Subcutaneous adipose tissue (tissue), 4 donors: ENCODE results near the gene HOXA13. TPM values are rescaled to one million over a fixed set of nuclear protein-coding genes. Genes with fewer than 3 reads are reported as not detected.

Source experiments
- total RNA-seq, 4 donors: library from RNA; depleted of rRNA; stranded (reverse); fragments of >200 nt; gene quantifications; one replicate each; pipeline ENCODE4 v1.1.0, GENCODE V29; 2016
- TF ChIP-seq, protein P1 (sequence below): fragments of 450-650 bp; IDR thresholded peaks from one replicate; pipeline ENCODE4 v1.5.1; 2016; ENCODE audit warnings: low read depth, mild to moderate bottlenecking, control low read depth, antibody characterized with exemption, moderate library complexity

Gene HOXA13
- total RNA-seq, 4 donors from 2014 or later, result 0.44 to 0.68 (median 0.65) TPM; not detected in 1

DNA sequence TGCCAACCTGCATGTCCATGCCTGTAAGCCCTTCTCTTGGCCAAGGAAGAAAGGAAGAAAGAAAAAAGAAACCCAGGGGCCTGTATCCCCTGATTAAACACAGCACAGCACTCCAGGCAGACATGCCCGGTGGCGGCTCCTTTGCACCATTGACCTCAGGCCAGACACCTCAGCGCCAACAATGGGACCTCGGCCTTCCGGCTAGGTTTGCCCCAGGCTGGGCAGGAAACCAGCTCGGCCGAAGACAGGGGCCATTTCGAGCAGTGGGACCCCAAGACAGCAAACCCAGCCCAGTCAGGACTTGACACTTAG is 28.6 kb downstream of the HOXA13 start:
- TF ChIP-seq, protein P1, sequence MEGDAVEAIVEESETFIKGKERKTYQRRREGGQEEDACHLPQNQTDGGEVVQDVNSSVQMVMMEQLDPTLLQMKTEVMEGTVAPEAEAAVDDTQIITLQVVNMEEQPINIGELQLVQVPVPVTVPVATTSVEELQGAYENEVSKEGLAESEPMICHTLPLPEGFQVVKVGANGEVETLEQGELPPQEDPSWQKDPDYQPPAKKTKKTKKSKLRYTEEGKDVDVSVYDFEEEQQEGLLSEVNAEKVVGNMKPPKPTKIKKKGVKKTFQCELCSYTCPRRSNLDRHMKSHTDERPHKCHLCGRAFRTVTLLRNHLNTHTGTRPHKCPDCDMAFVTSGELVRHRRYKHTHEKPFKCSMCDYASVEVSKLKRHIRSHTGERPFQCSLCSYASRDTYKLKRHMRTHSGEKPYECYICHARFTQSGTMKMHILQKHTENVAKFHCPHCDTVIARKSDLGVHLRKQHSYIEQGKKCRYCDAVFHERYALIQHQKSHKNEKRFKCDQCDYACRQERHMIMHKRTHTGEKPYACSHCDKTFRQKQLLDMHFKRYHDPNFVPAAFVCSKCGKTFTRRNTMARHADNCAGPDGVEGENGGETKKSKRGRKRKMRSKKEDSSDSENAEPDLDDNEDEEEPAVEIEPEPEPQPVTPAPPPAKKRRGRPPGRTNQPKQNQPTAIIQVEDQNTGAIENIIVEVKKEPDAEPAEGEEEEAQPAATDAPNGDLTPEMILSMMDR, result no peak

DNA sequence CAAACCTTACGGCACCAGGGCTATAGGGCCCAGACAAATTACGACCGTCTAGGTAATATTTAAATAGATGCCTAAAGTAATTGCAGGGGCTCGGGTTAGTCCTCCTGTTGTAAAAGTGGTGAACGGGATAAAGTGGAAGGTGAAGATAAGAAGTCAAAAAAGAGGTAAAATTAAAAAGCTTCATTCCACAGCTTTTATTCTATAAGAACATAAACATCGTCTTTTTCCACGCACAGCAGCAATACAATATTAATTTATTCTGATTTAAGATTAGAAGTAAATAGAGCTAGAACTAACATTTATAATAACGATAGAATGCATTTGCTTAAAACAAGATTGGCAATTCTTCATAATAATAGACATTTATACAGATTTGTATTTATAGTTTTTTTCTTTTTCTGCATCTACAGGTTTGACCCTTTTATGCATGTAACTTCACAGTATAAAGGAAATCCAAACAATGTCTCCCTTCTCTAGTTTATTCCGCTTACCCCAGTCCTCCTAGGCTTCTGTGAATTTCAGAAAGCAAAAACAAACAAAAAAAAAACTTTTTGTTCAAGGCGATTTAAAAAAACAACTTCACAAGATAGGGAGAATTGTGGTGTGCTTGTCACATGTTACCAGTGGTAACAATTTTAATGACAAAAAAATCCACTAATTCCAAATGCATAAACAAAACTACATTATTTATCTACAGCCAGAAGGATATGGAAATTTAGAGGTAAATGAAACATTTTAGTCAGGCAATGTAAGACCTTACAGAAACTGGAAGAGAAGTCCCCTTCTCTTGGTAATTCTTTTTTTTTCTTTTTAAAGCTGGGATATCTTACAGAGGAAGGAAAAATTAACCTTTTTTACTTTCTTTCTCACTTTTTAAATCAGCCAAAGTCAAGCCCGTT is 29.2 kb downstream of the HOXA13 start:
- TF ChIP-seq, protein P1, result no peak

DNA sequence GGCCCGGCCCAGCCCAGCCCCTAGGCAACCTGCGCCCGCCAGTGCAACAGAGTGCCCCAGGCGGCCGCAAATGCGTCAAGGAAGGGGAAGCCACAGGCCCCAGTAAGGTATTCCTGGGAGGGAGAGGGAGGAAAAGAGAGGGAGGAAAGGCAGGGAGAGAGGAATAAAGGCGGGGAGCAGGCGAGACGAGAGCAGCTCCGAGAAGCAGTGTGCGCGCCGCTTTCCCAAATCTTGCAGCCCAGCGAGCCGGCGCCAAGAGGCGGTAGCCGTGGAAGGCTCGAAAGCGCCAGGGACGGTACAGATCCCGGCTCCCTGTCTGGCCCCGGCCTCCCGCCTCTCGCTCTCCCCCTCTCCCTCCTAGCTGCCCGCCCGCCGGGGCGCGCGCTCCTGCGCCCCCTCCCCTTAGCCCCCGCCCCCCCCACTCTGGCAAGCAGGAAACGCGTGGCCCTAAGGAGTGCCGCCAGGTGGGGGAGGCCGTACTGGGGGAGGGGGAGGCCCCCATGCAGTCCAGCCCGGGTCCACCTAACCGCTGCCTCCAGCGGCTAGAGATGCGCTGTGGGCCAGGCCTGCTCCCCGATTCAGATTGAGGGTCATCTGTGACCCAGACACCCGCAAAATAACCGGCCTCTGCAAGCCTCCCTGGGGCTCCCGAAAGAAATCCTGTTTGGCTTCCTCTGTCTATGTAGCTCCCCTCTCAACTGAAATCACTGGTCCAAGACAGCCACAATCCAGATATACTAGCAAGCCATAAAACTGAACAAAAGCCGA is 30.0 kb downstream of the HOXA13 start:
- TF ChIP-seq, protein P1, result no peak

DNA sequence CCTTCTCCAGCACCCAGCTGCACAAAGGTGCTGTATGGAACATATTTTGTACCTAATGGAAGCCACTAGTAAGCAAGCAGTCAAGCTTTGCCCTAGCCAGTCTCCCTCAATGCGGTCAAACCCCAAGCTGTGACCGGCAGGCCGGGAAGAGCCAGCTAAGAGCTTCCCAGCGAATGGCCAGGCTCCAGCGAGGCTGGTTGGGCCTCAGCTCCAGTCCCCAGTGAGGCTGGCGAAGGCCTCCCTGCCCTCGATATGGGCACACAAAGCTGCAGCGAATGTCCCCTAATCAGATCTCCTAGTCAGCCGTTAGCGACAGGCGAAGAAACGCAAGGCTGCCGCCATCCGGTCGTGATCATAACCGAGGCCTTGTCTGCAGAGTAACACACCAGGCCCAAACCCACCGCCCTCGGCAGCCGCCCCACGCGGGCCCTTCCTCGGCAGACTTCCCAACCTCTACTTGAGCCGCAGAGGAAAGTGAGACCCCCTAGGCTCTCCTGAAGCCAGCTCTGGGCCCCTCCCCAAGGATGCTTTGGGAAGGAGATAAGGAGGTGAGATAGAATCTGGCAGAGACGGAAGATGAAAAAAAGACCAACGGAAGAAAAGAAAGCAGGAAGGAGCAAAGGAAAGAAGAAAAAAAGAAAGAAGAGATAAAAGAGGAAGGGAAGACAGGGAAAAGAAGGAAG is 31.5 kb downstream of the HOXA13 start:
- TF ChIP-seq, protein P1, result no peak

DNA sequence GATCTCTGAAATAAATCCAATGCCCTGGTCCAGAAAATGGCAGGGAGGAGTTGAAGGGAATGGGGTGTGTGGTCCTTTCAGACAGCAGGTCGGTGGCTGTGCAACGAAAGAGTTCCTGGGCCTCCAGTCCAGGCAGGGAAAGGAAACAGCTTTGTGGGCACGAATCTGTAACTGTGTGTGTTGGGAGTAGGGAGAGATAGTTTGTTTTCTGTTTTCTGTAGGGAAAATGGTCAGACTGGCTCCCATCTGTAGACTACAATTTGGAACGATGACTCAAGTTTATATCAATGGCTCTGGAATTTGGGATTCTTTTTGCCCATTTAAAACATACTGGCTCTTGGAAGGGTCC is 32.0 kb downstream of the HOXA13 start:
- TF ChIP-seq, protein P1, result no peak

DNA sequence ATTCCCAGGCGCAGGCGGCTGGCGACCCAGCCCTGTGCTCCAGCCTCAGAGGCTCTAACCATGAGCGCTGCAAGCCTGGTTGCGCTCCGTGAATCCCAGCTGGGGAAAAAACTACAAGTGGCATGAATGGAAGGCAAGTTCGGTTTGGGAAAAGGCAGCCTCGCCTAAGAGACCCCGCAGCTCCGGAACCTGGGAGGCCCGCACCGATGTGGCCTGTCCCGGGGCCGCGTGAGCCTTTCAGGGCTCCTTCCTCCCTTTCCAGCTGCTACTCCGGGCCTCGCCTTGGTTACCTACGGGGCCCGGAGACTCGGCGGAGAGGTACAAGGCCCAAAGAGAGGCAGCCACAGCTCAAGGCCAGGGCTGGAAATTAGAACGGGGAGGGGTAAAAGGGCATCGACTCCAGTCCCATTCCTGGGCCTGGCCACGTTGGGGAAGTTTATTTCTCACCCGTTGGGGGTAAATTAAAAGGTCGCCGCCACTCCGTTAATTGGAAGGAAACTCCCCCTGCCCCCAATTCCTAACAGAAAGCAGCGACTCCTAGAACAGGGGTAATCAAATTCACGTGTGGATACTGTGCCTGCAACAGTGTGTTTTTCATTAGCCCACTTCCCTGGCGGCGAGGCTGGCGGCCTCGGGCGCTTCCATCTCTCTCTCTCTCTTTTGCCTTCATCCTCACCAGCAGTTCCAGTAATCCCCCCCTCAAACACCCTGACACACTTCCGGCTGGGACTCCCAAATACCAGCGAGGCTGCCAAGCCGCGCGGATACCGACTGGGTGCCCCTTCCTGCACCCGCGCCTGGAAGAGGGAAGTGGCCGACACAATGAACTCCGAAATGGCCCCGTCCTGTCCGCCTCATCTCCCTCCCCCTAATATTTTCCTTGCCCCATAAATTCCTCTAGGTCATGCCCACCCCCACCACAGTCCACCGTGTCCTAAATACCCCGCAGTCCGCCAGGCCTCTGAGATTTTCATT is 33.1 kb downstream of the HOXA13 start:
- TF ChIP-seq, protein P1, result no peak
